SK-N-MC (cell line): ENCODE data around the gene RBBP8NL.

Experiments
- EZH2 ChIP-seq: fragments of 200-600 bp; sonication (generic); IDR thresholded peaks from one replicate; pipeline ENCODE4 v1.6.1; 2017; ENCODE audit warnings: antibody characterized with exemption
- FOXP2 ChIP-seq: optimal IDR thresholded peaks from 2 replicates; pipeline ENCODE3; 2011; ENCODE audit warnings: mild to moderate bottlenecking, moderate library complexity; ENCODE audit not compliant: insufficient read depth; ENCODE audit errors: extremely low read length, control extremely low read depth
- POLR2AphosphoS5 ChIP-seq: IDR thresholded peaks from 2 replicates; pipeline ENCODE4 v1.6.1; 2012; ENCODE audit warnings: mild to moderate bottlenecking, low read depth, low read length, borderline replicate concordance

DNA sequence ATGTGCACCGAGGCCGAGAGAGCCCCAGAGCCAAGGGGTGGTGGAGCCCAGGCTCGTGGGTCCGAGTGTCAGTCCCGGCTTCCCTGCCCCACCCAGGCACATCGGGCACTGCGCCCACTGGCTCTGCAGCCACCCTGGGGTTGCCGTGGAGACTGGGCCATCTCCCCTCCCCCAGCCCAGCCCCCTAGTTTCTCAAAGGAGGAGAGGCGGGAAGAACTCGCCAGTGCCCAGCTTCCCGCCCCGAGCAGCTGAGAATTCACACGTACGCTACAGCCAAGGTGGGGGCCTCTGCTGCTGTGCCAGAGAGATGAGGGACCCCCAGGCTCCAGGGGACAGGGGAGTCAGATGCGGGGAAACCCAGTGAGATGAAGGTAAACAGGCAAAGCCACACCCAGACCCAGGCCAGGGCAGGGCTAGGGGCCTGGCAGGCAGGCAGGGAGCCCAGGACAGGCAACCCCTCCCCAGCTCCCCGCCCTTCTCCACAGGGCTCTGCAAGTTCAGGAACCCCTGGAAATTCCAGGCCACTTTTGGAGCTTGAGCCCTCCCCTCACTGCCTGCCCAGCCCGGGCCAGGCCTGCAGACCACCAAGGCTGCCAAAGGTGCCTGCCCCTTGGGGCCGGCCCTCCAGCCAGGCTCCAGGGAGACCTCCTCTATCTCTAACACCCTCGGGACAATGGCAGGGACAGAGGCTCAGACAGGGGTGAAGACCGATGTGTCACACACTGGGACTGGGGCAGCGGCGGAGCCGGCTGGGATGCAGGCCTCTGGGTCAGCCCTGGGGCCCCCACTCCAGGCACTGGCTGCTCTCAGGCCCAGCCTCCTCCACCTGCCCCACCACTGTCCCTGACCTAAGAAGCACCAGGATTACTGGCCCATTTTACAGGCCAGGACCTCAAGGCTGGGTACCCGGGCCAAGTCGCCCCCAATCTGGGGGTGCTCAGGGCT, 66.2 kb downstream of the RBBP8NL start:
- TF ChIP-seq POLR2AphosphoS5: no peak
- TF ChIP-seq FOXP2: no peak
- TF ChIP-seq EZH2: no peak
